GM19395 (cell line): ENCODE results near the gene TRAPPC11.
"Not testable (repeated sequence)": the region's sequence is repeated elsewhere in the genome, so short reads cannot be mapped to it uniquely, and the experiment has no call there.

Source experiments
- ATAC-seq: cut with Tn5 transposase; IDR thresholded peaks from one replicate; pipeline ENCODE4 v1.9.1; 2021; ENCODE audit warnings: mild to moderate bottlenecking, moderate library complexity; ENCODE audit not compliant: unreplicated experiment

TRAPPC11 gene

DNA sequence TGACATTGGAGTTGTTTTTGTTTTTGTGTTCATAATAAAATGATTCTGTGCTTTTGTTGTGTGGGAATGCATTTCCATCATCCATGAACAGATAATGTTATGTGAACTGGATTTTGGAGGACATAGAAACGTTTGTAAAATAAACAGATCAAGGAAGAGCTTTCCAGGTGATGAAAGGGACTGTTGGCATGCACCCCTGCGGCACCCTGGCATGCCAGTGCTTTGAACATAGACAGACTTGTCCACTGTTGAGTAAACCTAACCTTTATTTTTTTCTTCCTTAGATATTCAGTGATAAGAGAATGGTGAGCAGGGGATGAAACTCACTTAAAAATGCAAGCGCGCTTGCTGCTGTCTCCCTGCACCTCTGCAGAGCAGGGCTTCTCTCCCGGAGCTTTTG, 59.8 kb downstream of the TRAPPC11 start:
- ATAC-seq, result no peak

DNA sequence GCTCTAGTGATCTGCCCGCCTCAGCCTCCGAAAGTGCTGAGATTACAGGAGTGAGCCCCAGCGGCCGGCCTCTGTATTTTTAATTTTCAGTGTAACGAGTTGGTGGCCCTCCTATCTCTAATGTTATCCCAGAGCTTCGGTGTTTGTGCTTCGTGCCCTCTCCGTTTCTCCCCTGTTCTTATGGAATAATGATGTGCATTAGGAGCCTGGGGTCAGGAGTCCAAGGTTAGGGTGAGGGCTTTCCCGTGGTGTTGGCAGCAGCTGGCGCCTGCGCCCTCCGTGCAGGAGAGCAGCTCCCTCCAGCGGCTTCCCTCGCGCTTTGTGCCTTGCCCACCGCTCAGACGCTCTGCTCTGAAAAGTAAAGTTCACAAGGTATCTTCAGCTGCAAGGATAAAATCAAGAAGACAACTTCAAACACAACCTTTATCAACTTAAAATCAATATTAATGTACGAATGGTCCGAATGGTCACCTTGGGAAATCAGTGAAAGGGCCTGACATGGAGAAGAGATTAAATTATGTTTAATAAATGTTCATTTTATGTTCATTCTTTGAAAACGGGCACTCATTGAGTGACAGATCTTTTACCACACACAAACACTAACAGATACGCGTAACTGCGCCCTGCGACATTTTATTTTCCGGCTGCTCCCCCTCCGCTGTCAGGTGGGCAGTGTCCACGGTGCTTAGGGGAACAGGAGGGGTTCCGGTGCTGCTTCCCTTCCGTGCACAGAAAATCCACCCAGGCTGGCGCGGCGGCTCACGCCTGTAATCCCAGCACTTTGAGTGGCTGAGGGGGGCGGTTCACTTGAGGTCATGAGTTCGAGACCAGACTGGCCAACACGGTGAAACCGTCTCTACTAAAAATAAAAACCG, 62.4 kb downstream of the TRAPPC11 start:
- ATAC-seq, result no peak

- ATAC-seq, result peak; percentile 83
Measured at GRCh38 chr4:183722731-183723560, 63.9 kb downstream of the TRAPPC11 start.

DNA sequence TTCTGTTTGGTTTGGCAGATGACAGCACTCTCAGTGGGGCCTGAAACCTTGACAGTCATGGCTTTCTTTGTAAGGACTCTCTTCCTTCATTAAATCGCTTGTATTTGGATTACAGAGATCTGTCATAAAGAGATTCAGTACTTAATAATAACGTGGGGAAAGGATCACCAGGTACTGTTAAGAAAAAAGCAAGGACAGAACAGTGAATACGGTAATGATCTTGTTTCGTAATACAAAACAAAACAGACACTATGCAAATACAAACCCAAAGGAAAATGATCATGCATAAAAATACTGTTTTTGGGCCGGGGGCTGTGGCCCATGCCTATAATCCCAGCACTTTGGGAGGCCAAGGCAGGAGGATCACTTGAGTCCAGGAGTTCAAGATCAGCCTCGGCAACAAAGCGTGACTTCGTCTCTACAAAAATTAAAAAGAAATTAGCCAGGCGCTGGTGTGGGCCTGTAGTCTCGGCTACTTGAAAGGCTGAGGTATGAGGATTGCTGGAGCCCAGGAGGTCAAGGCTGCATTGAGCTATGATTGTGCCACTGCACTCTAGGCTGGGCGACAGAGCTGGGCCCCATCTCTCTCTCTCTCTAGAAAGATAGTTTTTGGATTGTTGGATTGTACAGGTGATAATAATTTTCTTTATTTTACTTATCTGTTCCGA, 64.6 kb downstream of the TRAPPC11 start:
- ATAC-seq, result no peak

GRCh38 chr4:183725585-183725984, 66.5 kb downstream of the TRAPPC11 start:
- not testable (repeated sequence) for ATAC-seq

DNA sequence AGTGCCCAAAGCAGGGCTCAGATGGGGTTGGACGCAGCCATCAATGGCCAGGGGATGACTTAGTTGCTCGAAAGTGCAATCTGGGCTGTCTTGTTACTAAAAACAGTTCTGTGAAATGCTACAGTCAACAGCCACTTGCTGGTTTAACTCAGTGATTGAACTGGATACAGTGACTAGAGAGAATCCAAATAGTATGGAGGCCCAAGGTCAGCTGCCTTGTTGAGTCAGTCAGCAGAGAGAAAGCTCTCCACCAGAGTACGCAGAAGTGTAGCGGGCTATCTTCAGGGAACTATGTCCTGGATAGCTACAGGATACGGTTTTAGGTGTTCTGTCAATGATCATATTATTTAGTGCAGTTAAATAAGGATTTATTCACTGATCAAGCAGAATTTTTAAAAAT, 68.4 kb downstream of the TRAPPC11 start:
- ATAC-seq, result no peak

- ATAC-seq, result no peak
Measured at GRCh38 chr4:183728223-183729068, 69.4 kb downstream of the TRAPPC11 start.

DNA sequence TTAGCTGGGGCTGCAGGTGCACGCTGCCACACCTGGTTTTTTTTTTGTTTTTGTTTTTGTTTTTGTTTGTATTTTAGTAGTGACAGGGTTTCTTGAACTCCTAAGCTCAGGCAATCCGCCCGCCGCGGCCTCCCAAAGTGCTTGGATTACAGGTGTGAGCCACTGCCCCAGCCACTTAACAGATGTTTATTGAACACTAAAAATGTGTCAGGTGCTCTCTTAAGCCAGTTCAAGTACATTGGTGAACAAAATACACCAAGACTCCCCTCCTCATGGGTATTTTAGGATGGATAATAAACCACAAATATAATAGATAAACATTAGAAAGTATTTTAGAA, 69.9 kb downstream of the TRAPPC11 start:
- no peak for ATAC-seq

DNA sequence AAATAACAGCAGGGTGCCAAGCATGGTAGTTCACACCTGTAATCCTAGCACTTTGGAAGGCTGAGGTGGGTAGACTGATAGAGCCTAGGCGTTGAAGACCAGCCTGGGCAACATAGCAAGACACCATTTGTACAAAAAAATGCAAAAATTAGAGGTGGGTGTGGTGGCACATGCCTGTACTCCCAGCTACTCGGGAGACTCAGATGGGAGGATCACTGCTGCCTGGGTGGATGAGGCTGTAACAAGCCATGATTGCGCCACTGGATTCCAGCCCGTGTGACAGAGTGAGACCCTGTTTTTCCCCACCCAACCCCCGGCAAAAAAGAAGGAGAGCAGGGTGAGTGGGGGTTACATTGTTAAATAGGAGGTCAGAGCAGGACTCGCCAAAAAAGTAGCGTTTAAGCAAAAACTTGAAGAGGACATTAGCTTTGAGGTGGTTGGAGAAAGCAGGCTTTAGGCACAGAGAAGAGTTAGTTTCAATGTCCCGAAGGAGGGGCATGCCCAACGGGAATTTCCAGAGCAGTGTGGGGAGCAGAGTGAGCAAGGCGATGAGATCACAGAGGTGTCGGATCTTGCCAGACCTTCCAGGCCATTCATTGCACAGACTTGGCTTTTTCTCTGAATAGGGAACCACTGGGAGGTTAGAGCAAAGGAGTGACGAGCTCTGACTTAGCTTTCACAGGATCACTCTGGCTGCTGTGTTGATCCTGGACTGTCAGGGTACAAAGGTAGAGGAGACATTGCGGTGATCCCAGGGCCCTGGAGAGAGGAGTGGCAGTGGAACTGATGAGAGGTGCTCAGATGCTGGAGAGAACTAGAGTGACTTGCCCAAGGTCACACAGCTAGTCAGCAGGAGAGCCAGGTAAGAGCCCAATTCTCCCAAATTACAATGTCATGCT, 70.6 kb downstream of the TRAPPC11 start:
- no peak for ATAC-seq

DNA sequence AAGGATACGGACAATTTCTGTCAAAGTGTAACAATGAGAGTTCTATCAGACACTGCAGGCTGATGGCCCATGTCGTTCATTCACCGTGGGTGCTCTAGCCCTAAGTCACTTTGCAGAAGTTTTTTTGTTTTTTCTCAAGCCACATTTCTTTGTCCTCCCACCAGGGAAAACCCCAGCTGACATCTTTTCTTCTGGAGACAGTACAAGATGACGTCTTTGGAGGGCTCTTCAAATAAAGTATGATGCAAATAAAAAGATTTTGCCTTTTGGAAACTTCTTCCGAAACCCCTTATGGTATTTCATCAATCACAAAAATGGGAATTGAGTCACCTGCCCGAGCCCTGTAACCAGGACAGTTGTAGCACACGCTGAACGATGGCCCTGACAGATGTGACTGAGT, 73.2 kb downstream of the TRAPPC11 start:
- ATAC-seq, result no peak

GRCh38 chr4:183733181-183733580, 74.1 kb downstream of the TRAPPC11 start:
- ATAC-seq, result no peak

- ATAC-seq, result no peak
Measured at GRCh38 chr4:183738081-183738673, 79.1 kb downstream of the TRAPPC11 start.

- ATAC-seq, result no peak
Measured at GRCh38 chr4:183738961-183739360, 79.9 kb downstream of the TRAPPC11 start.

DNA sequence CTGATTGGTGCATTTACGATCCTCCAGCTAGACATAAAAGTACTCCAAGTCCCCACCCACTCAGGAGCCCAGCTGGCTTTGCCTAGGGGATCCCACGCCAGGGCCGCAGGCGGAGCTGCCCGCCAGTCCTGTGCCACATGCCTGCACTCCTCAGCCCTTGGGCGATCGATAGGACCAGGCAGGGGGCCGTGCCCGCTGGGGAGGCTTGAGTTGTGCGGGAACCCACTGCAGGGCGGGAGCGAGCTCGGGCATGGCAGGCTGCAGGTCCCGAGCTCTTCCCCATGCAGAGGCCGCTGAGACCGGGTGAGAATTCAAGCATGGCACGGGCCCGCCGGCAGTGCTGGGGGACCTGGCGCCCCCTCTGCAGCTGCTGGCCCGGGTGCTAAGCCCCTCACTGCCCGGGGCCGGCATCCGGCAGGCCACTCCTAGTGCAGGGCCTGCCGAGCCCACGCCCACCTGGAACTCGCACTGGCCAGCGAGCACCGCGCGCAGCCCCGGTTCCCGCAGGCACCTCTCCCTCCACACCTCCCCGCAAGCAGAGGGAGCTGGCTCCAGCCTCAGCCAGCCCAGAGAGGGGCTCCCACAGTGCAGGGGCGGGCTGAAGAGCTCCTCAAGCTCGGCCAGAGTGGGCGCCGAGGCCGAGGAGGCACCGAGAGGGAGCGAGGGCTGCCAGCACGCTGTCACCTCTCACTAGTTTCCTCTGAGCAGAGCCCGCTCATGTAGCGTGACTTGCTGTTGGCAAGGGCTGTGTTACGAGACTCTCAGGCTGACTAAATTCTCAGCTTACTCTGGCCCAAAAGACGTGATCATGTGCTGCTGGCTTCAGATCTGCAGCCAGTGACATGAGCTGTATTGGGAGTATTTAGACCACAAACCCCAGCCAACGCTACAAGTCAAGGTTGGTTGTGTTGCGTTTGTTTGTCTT, 87.5 kb downstream of the TRAPPC11 start:
- ATAC-seq, result no peak

DNA sequence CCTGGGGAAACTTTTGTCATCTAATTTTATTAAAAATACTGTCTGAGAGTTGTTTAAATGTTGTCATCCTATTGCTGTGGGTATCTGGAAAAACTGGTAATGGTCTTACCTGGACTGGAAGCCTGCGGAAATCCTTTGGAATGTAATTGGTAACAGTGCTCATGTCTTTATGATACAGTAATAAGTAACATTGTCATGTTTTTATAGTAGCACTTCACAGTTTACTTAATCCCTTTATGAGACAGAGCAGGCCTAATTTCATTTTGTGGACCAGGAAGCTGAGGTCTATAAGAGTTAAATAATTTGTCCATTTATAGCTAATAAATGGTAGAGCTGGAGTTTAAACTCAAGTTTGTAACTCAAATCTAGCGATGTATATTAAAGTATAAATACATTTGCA, 88.3 kb downstream of the TRAPPC11 start:
- no peak for ATAC-seq

- ATAC-seq, result no peak
Measured at GRCh38 chr4:183747931-183748670, 89.0 kb downstream of the TRAPPC11 start.

- ATAC-seq, result no peak
Measured at GRCh38 chr4:183751106-183751505, 92.0 kb downstream of the TRAPPC11 start.
